ENCODE results near the gene AQP3. TPM values are rescaled to one million over a fixed set of nuclear protein-coding genes. Genes with fewer than 3 reads are reported as not detected.
A peak's percentile ranks its signal among the peaks of the same experiment; 100 is the strongest.

AQP3 gene
- total and polyA plus RNA-seq, 2 of the 4 experiments (the other 2 are of a cell fraction), result 3.8 to 12.2 TPM

DNA sequence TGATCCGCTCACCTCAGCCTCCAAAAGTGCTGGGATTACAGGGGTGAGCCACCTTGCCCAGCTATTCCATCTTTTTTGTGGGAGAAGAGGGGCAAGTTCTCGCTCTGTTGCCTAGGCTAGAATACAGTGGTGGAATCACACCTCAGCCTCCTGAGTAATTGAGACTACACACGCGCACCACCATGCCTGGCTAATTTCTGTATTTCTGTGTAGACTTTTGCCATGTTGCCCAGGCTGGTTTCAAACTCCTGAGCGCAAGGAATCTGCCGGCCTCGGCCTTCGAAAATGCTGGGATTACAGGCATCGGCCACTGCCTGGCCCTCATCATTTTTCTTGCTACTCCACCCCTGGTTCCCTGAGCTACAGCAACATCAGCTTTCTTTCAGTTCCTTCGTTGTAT, 29.1 kb upstream of the AQP3 start:
- intact Hi-C loops (cut with micrococcal nuclease), result no loop called here

More for the DNA sequence above, 29.1 kb upstream of the AQP3 start:
- H2BK120ac ChIP-seq (ENCODE audit: low read depth, low read length), result no peak overlapping the region
- in situ Hi-C loops (cut with MboI; ENCODE audit: low sequenced_read_pairs), result no loop called here
- no peak overlapping the region for H4K8ac ChIP-seq (ENCODE audit: low read depth in 2 of 2, low read length in 2 of 2)
- H3K23ac ChIP-seq (ENCODE audit: low read depth, low read length), result no peak overlapping the region
- no peak overlapping the region for H3K27ac ChIP-seq (ENCODE audit: insufficient read depth, low read length)
- TF ChIP-seq CHD1 (IDR thresholded peaks at IDR 0.05; ENCODE audit: low read depth, low read length), result no peak
- TF ChIP-seq NFE2L2 (IDR thresholded peaks at IDR 0.05; ENCODE audit: low read depth, low read length), result no peak
- no peak for TF ChIP-seq MAZ (IDR thresholded peaks at IDR 0.05; ENCODE audit: borderline replicate concordance, low read depth, low read length)
- TF ChIP-seq BHLHE40 (IDR thresholded peaks at IDR 0.05; ENCODE audit: low read depth, low read length), result no peak
- no peak for TF ChIP-seq RAD21 (IDR thresholded peaks at IDR 0.05; ENCODE audit: low read length)
- TF ChIP-seq, protein P1, sequence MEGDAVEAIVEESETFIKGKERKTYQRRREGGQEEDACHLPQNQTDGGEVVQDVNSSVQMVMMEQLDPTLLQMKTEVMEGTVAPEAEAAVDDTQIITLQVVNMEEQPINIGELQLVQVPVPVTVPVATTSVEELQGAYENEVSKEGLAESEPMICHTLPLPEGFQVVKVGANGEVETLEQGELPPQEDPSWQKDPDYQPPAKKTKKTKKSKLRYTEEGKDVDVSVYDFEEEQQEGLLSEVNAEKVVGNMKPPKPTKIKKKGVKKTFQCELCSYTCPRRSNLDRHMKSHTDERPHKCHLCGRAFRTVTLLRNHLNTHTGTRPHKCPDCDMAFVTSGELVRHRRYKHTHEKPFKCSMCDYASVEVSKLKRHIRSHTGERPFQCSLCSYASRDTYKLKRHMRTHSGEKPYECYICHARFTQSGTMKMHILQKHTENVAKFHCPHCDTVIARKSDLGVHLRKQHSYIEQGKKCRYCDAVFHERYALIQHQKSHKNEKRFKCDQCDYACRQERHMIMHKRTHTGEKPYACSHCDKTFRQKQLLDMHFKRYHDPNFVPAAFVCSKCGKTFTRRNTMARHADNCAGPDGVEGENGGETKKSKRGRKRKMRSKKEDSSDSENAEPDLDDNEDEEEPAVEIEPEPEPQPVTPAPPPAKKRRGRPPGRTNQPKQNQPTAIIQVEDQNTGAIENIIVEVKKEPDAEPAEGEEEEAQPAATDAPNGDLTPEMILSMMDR (conservative IDR thresholded peaks at IDR 0.05; ENCODE audit: low read depth, low read length), result no peak
- 98% methylated on average over 9 of the region's 10 CpGs; no CpG with 5 or more reads in 1 of the 2 experiments for WGBS, 2 experiments (ENCODE audit: extremely low coverage in 2 of 2, insufficient read length in 1 of 2)
- no peak overlapping the region for H4K5ac ChIP-seq (ENCODE audit: low read depth, low read length)
- H3K56ac ChIP-seq (ENCODE audit: extremely low read depth, insufficient read depth, low read length), result no peak overlapping the region
- no peaks in the 10 kb centered on the region for H3K9me3 ChIP-seq (ENCODE audit: control insufficient read depth, insufficient read depth, low read length)
- H2BK5ac ChIP-seq (ENCODE audit: low read depth, low read length, poor library complexity, severe bottlenecking), result no peak overlapping the region
- no peak overlapping the region for H4K91ac ChIP-seq (ENCODE audit: insufficient read depth, low read depth, low read length)
- no peak overlapping the region for H2BK20ac ChIP-seq (ENCODE audit: low read depth, low read length)
- no peak overlapping the region for H3K9ac ChIP-seq (ENCODE audit: low read depth, low read length)
- peaks cover 3% of the 10 kb centered on the region; the same call in 1 of the 2 replicates for H3K4me1 ChIP-seq (ENCODE audit: control insufficient read depth, insufficient read depth, low read length)
- H3K4me3 ChIP-seq (ENCODE audit: insufficient read depth, low read depth, low read length), result no peak overlapping the region
- H2AFZ ChIP-seq (replicated peaks; ENCODE audit: low read length, poor library complexity), result no peak overlapping the region
- H2AK5ac ChIP-seq (ENCODE audit: low read depth, low read length), result no peak overlapping the region
- dilution Hi-C loops (cut with HindIII; ENCODE audit: low sequenced_read_pairs, unreplicated experiment), result no loop called here
- no peak overlapping the region for H2BK15ac ChIP-seq (ENCODE audit: low read depth, low read length)
- peaks cover 10% of the 10 kb centered on the region for H3K36me3 ChIP-seq (ENCODE audit: control insufficient read depth, insufficient read depth, low read length)
- ChIA-PET POLR2A (ENCODE audit: unreplicated experiment) (interaction anchor here (0.9 kb wide), 1 partner anchor 186 kb away, joined by 21 read pairs; the partner anchor contains the start of gene NFX1), CTCF (interaction anchor here (1.8 kb wide), 1 partner anchor 10 kb away, joined by 5 read pairs; no protein-coding TSS in a partner anchor)
- peaks cover 10 to 33% of the 10 kb centered on the region in 2 experiments; a peak in 3 of 4 replicates for H3K79me1 ChIP-seq (ENCODE audit: low read depth in 1 of 2, low read length in 2 of 2)
- no peak for DNase-seq
- no peak overlapping the region for H3K4ac ChIP-seq (ENCODE audit: low read depth, low read length)
- H3K9me1 ChIP-seq (ENCODE audit: insufficient read depth, low read length), result peaks cover 10% of the 10 kb centered on the region; the same call in 1 of the 2 replicates
- no peak overlapping the region for H3K18ac ChIP-seq (ENCODE audit: low read depth, low read length)
- H4K20me1 ChIP-seq (ENCODE audit: insufficient read depth, low read length), result peaks cover 8% of the 10 kb centered on the region; the same call in 1 of the 2 replicates
- peak overlapping the region; percentile 72 for H2AK9ac ChIP-seq (replicated peaks; ENCODE audit: low read depth, low read length, poor library complexity)
- no peak for ATAC-seq (ENCODE audit: low read depth)
- no peak overlapping the region for H3K4me2 ChIP-seq (ENCODE audit: low read depth, low read length)
- no peak overlapping the region for H3K14ac ChIP-seq (replicated peaks; ENCODE audit: low read depth, low read length)
- H3K27me3 ChIP-seq (ENCODE audit: control insufficient read depth, insufficient read depth, low read length), result no peaks in the 10 kb centered on the region
- BruUV-seq (replicated peaks), result no TSS peak
